Left renal pelvis (tissue), 4 donors: Measurements from ENCODE around the gene AIFM2. TPM values are rescaled to one million over a fixed set of nuclear protein-coding genes. Genes with fewer than 3 reads are reported as not detected.

Experiments
- DNase-seq, 4 donors: peaks; one replicate each; pipeline ENCODE4 v3.0.0-alpha.2; 2013; ENCODE audit warnings: low read depth in 4 of 4, low spot score in 3 of 4
- polyA plus RNA-seq, 4 donors: library from polyadenylated mRNA; unstranded; fragments of 120-200 nt; gene quantifications; one replicate each; pipeline ENCODE4 v1.2.1, GENCODE V29; 2013; ENCODE audit not compliant: insufficient read length in 4 of 4

AIFM2 gene
- polyA plus RNA-seq, 4 donors, result 2.3 to 6.9 (median 4.5) TPM

DNA sequence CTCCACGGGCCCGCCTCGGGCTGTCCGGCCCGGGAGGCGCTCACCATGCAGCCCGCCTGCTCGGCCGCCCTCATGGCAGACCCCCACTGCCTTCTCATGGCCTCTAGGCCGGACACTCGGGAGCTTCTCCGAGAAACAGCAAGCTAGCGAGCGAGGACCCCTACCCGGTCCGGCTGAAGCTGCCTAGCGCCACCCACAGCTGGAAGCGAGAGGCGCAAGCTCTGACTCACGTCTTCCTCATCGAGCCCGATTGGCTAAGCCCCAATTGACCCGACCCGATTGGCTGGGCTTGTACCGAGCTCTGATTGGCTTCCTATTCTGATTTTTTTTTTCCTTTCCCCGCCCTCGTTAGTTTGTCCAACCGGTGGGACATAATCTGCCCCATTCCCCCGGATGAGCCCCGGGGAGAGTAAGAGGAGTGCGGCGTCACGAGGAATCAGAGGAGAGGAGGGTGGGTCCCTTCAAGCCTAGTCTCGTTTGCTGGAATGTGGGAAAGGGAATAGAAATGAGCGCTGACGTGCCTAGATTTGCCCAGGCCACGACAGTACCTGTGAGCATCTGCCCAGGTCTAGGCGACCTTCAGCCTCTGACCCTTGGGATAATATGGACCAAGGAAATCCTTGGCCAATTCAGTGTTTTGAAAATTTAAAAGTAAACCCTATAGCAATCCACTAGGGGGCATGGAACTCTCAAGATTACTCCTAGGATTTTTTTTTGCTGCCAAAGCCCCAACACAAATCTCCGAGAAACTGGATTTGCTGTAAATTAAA lies 14.0 kb upstream of the AIFM2 start, which contains the start of gene TYSND1:
TYSND1 (minus strand) TSS at position 212 of the 770 bp plus-strand sequence; CDS start at position 98, 114 bp downstream.
- DNase-seq, result peak; percentile 92 to 98 (median 97)

DNA sequence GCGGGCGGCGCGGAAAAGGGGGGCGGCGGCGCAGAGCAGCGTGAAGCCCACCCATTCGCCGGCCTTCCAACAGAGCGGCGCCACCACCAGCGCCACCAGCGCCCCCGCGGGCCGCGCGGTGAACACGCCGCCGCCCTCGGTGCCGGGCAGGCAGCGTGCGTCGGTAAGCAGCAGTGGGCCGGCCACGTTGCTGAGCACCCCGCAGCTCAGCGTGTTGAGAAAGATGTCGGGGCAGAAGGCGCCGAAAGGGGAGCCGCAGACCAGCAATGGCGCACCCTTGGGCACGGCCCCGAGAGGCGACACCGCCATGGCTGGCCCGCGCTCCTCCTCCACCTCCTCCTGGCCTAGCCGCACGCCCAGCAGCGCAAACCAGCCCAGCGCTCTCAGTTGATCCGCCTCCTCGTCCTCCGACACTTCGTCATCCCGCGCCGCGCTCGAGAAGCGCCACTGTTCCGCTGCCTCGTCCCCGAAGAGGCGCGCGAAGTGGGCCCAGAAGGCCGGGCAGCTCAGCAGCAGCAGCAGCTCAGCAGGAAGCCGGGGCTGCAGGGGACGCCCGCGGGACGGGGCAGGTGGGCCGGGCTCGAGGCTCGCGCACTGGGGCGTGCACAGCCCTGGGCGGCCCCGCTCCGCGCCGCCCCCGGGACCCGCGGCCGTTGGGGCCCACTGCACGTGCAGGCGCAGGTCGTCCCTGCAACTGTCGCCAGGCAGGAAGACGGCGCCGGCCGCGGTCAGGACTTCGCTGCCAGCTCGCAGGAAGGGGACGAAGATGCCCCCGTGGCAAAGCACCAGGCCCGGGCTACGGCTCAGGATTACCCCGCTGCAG lies 13.3 kb upstream of the AIFM2 start:
- peak in 1 of 4 donors; percentile 35 for DNase-seq

DNA sequence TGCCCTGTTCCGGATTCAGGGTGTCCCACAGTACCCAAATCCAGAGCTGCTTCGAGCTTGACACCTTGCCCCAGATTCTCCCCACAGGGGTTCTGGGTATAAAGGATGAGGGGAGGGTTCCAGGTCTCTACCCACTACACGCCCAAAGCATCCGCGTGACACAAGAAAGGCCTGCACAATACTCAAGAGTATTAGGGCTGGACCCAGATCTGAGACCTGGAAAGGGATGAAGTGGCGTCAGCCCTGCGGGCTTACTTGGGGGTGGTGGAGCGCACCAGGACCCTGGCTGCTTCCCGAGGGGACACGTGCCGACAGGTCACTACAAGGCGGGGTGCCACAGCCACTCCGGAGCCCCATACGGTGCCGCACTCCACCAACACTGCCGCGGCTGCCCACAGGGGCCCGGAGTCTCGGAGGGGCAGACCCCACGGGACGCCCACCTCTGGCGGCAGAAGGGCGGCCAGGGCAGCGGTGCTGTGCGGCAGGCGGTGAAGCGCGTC lies 12.6 kb upstream of the AIFM2 start:
- DNase-seq, result no peak

DNA sequence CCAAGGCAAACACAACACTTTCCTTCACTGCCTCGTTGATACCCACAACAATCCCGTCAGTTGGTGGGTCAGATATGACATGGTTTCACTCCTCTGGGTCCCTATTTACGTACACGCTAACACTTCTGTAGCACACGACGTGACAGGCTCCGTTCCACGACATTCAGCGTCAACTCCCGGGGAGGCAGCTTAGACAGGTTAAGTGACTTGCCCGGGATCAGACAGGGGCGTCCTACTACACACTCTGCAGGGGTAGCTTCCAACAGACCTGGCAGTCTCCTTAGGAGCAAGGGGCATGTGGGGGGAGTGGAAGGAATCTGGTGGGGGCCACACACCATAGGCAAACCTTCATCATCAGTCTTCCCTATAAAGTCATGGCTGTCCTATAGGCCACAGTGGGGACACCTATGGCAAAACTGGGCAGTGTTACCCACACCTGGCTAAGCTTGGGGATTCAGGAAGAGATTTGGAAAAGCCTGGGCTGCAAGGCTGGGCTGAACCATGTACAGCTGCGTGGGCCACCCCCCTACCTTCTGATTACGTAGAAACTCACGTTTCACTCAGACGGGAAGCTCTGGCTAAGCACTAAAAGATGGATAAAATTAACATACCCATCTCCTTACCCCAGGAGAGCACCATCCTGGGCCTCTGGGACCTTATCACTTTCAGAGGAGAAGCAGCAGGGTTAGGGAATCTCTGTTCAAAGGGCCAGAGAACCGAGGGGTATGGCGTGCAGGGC lies 11.9 kb upstream of the AIFM2 start:
- no peak for DNase-seq

DNA sequence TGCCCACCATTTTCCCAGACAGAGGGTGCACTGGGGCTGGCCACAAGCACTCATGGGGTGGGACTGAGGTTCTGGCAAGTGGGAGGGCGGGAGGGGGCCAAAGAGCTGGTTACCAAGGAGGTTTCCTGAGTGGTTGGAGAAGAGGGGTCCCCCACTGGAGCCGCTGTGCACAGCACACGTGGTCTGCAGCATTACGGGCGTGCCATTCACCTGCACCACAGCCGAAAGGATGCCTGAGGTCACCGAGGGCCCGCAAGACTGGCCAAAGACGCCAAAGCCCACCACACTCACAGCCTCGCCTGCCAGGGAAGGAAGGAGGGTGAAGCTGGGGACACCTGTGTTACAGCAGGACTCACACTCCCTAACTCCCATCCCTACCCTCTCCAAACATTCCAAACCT lies 9.9 kb upstream of the AIFM2 start:
- no peak for DNase-seq

DNA sequence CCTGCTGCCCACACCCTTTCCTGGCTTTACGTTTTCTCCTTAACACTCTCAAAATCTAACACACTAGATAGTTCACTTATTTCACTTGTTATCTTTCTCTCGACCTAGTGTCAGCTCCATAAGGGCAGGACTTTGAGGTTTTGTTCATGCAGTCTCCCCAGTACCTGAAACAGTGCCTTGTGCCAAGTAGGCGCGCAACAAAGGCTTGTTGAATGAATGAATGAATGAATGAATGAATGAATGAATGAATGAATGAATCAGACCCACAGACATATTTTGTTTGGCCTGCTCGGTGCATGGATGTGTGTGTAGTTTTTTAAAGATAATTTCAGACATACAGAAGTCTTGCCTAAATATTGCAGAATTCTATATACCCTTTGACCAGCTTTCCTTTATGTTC lies 7.7 kb upstream of the AIFM2 start:
- no peak for DNase-seq

DNA sequence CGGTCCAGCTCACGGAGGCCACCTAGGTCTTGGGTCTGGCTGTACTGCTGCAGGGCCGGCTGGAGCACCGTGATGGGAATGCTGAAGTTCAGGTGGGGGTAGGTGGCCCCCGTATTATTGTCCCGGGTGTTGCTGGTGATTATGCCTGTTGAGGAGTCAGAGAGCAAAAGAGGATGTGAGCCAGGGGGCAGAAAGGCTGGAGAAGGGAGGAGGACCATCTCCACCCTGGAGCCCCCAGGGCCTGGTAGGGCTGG lies 7.3 kb upstream of the AIFM2 start:
- DNase-seq, result no peak

DNA sequence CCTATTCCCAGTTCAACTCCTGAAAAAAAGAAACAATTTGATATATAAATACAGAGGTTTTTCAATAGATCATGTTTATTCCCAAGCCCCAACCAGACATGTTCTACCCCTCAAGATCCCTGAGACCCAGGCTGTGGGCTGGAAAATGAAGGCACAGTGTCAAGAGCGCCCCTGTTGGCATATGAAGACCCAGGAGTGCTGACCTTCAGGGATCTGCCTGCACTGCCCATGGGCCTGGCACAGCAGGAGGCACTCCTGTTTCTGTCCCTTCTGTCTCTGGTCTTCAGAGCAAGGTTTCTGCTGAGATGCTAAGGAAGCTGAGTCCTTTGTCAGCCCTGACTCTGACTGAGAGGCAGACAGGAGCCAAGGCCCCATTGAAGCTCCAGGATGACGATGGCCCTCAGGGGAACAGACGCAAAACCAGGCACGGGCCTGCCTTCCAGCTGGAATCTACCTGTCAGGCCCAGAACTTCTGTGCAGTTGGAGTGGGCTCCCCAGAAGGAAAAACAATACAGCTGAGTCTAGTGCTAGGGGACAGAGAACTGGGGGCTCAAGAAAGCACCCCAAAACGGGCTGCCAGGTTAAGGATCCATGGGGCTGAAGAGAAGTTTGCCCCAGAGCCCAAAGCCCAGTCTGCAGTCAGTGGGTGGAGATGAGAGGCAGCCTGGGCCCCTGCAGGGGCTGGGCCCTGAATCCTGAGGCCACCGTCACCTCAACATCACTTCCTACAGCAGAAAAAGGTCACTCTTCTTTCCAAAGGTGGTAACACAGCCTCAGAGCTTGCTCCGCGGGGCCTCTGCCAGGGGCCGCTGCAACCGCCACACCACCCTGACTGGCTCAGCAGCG lies 6.7 kb upstream of the AIFM2 start:
- no peak for DNase-seq

DNA sequence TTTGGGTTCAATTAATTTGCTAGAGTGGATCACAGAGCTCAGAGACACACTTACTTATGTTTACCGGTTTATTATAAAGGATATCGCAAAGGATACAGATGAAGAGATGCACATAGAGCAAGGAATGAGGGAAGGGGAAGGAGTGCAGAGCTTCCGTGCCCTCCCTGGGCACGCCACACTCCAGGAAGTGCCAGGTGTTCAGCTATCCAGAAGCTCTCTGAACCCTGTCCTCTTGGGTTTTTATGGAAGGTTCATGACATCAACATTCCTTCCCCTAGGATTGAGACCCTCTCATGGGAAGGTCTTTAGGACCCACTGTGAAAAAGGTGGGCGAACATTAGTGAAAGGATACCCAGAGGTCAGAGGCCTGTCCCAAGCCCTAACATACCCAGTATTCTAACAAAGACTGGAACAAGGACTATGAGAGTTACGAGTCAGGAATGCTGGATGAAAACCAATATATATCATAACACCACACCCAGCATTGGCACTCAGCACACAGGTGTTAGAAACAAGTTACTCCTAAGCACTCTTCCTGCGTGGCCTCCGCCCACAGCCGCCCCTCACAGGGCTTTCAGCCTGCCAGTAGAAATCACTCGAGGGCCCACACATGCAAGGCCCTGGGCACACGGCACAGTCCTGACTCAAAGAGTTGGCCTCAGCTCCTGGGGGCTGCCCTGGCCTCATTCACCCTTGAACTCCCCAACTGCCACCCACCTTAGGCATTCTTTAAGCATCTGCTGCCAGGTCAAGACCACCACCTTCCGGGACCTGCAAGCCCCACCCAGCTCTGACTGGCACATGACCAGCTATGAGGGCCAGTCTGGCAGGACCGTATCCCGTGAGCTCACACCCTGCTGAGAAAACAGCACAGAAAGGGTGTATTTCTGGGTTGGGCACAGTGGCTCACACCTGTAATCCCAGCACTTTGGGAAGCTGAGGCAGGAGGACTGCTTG lies 5.6 kb upstream of the AIFM2 start:
- DNase-seq, result no peak

DNA sequence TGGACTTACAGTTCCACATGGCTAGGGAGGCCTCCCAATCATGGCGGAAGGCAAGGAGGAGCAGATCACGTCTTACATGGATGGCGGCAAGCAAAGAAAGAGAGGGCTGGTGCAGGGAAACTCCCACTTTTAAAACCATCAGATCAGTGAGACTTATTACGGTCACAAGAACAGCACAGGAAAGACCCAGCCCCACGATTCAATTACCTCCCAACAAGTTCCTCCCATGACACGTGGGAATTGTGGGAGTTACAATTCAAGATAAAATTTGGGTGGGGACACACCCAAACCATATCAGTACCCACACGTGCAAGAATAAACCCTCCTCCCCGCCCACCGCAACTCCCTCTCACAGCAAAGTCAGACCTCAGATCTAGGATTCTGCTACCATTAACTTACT lies 4.5 kb upstream of the AIFM2 start:
- no peak for DNase-seq

DNA sequence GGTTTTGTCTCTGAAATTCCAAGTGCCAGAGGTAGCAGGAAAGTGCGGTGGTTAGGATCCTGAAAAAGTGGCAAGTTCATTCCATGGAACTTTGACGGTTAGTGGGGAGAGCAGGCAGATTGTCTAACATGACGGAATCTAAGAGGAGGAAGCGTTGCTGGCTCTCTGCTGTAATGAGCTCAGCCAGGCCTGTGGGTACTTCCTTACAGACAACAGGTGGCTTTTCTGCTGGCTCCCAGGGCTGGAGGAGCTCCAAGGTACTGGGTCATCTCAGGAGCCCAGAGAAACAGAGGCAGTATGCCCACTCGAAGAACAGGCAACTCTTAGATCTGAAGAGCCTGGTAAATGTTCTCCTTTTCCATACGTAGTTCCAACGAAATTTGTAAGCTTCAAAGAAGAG lies 3.1 kb upstream of the AIFM2 start:
- no peak for DNase-seq

DNA sequence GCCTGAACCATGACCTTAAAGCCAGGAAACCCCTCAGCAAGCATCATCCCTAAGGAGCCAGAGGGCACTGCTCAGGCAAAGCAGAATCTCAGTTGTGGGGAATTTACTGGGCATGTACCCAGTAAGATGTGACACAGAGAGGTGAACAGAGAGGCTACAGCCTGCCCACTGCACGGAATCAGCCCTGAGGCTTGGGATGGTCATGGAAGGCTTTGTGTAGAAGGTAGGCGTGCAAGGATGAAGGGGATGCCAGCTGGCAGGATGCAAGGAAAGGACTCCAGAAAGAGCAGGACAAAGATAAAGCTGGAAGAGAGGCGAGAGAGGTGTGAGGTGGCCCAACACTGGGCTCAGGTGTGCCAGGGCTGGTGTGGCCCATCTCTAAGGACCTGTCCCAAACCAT lies 2.4 kb upstream of the AIFM2 start:
- no peak for DNase-seq

DNA sequence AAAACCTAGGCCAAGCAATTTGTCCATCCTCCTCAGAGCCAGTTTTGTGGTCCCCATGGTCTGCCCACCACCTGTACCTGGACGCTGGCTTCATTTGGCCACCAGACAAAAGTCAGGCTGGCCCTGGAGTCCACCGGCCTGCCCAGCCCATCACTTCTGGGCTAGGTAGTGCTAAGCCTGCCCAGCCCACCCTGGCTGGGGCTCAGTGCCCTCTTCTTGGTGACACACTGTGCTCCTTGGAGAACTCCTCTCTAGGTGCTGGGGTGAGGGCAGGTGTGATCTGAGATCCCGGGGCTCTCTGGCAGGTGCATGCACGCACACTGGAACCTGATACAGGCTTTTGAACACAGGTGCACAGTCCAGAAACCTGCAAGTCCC lies 1.1 kb downstream of the AIFM2 start:
- no peak for DNase-seq

DNA sequence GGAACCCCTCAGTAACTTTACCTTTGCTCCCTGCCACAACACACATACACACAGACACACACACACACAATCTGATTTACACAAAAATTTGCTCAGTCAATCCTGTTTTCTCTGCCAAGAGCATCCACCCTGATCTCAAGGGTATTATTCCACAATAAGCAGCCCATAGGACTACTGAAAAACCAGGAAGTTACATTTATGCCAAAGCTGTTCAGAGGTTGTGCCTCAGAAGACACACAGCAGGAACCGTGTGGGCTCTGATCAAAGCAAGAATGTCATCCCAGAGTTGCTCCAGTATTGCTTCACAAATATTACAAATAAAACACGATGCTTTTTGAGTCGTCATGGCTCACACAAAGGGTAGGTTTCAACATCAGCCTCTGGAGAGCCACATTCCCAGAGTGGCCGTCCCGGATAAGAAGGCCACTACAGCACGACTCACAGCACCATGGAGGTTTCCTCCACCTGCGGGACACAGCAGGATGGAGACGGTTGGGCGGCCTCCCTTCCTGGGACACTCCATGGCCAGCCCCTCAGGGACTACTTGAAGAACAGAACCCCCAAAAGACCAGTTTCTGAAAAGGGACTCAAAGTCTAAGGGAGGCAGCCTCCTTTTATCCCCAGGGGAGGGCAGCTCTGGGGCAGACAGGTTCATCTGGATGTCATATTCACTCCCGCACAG lies 1.6 kb downstream of the AIFM2 start:
- DNase-seq, result no peak

DNA sequence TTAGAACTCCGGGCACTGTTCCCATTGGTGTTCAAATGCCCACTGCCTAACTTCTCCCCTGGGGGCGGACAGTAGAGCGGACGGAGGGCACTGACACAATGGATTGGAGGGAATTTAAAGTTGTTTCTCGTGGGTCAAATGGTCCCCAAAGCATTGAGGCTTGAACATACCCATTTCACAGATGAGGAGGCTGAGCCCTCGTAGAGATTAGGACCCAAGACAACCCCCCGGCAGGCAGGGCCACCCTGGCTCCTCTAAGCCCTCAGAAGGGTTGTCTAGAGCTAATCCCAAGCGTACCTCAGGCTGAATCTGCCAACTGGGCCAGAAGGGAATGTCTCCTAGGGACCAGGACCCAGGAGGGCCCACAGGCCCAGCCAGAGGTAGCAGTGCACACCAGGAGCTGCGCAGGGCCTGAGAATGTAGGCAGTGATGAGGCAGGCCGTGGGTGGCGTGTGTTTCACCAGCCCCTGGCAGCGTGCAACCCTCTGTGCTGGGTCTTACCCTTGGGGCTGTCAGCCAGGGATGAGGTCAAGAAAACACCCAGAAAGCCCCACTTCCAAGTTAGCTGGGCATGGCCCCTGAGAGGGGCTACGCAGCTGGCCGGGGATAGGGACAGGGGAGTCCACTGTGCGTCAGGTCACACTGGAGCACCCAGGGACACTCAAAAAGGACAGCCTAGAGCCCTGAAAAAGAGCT lies 5.8 kb downstream of the AIFM2 start:
- DNase-seq, result no peak

DNA sequence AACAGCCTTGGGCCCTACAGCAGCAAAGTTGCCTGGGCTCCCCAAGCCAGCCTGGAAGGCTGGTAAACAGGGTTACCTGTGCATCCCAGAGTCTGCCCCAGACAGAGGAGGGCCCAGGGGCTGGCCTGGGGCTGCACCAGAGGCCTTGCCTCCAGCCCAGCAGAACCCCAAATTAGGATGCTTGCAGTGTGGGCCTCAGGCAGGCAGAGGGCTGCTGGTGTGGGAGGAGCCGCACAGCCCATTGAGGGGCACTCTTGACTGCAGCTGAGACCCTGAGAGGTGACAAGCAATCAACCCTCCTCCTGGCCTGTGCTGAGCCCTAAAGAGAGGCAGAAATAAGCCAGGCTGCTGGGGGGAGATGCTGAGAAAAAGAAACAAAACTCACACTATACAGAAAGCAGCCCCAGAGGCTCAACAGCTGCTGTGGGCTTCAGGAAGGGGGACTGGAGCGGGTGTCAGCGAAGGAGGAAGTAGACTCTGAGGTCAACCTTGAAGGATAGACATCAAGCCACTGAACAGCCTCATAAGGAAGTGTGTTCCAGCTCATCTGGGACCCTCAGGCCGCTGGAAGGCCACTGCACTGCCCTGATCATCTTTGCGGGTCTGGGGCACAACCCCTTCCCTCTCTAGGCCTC lies 6.6 kb downstream of the AIFM2 start:
- DNase-seq, result no peak

DNA sequence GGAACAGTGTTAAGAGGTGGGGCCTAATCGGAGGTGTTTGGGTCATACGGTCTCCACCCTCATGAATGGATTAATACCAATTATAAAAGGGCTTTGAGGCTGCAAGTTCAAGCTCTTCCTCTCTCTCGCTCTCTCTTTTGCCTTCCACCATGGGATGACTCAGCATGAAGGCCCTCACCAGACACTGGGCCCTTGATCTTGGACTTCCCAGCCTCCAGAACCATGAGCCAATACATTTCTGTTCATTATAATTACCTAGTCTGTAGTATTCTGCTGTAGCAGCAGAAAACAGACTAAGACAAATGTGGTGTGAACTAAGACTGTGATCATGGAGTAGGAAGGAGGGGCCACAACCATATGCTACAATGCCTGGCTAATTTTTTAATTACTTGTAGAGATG lies 7.7 kb downstream of the AIFM2 start:
- DNase-seq, result no peak

DNA sequence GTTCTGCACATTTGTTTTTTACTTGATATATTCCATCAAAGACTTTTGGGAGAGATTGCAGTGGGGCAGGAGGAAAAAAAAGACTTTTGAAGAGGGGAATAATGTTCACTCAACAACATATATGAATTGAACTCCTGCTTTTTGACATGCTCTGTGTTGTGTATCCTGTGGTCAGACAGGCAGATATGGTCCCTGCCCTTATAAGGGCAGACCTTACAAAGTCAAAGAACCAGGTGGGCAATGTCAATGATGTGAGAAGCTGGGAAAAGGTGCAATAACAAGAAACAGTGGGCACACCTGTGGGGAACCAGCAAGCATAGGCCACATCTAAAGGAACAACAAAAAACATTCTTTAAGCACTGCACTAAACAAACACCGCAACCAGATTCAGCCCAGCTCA lies 8.2 kb downstream of the AIFM2 start:
- no peak for DNase-seq
